COLO829 (cell line): ENCODE measurements around the gene ADAMTS14.

Source experiments
- DNase-seq: peaks from one replicate; pipeline ENCODE4 v3.0.0; 2012; ENCODE audit warnings: low spot score

ADAMTS14 gene

DNA sequence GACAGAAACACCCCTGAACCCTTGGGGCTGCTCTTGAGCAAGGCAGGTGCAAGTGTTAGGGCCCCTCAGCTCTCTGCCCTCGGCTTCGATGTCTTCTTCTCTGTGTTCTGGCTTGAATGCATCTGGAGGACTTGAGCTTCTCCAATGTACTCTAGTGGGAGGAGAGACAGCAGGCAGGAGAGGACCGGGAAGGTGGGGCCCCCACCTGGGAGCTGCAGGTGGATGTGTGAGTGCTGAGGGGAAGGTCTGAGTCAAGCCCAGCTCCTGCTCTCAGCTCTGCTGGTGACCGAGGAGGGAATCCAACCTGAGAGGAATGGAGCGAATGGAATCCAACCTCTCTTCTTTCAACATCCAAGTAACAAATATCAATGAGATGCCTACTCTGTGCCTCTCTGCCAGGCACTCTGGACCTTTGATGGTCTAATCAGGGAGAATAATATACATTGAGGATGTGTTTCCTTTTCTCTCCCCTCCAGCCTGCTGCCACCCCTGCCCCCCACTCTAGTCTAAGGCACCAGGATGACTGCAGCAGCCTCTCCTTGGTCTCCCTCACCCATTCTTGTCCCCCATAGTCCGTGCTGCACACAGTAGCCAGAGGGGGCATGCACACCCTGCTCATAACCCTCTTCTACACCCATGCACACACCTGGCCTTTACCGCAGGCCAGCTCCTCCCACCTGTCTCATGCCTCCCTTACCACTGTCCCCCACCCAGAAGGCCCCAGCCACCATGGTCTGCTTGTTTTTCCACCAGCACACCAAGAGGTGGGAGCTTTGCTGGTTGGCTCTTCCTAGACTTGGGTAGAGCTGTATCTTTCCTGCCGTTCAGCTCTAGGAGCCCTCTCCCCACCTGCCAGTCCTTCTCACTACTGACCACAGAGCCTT, 99.2 kb downstream of the ADAMTS14 start:
- no peak for DNase-seq

DNA sequence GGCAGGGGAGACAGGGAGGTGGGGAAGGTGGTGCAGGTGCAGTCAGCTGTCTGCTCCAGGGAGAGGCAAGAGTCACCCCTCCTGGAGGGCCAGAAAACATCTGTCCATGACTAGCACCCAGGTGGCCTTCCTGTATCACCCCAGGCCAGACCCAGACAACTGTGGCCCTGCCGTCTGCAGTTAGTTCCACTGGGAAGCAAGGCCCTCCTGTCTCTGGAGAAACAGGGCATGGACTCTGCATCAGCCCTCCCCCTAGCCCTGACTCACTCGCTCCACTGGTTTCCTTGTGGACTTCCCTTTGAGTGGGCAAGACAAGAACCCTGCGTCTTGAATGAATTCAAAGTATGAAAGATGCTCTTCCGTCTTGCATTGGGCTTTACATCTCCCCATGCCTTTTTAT, 100.3 kb downstream of the ADAMTS14 start:
- DNase-seq, result no peak

GRCh38 chr10:70773461-70773860, 101.2 kb downstream of the ADAMTS14 start:
- no peak for DNase-seq

DNA sequence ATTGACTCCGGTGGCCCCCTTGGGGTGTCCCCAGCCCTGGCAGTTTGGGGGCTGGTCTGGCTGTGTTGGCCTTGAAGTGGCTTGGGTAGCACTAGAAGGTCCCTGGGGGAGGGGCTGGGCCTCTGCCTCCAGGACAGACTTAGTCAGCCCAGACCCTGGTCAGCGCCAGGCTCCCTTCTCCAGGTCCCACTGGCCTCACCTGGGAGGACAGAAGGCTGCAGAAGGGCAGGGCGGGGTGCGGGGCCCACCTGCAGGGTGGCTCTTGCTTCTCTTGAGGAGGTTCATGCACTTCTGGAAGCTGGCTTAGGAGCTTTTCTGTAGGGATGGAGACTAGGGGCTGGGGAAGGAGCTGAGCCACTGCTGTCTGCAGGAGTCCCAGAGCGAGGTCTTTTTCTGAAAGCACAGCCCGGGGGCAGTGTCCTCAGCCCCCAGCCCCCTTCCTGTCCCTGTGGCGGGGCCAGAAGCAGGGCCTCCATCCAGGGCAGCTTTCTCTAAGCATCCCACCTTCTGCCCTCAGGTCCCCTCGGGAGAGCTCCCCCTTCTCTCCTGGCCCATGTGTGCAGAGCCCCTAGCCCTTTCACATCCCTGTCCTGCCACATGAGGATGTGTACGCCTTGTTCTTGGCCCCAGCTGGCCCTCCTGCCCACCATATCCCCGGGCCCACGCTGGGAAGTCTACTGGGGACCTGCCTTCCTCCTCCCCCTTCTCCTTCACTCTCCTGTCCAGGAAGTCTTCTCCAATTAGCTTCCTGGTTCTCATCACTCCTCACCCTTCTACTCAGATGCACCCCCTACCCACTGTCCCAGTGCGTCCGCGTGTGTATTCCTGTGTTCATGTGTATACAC, 101.9 kb downstream of the ADAMTS14 start:
- DNase-seq, result no peak

GRCh38 chr10:70774810-70775678, 102.7 kb downstream of the ADAMTS14 start:
- DNase-seq, result no peak

DNA sequence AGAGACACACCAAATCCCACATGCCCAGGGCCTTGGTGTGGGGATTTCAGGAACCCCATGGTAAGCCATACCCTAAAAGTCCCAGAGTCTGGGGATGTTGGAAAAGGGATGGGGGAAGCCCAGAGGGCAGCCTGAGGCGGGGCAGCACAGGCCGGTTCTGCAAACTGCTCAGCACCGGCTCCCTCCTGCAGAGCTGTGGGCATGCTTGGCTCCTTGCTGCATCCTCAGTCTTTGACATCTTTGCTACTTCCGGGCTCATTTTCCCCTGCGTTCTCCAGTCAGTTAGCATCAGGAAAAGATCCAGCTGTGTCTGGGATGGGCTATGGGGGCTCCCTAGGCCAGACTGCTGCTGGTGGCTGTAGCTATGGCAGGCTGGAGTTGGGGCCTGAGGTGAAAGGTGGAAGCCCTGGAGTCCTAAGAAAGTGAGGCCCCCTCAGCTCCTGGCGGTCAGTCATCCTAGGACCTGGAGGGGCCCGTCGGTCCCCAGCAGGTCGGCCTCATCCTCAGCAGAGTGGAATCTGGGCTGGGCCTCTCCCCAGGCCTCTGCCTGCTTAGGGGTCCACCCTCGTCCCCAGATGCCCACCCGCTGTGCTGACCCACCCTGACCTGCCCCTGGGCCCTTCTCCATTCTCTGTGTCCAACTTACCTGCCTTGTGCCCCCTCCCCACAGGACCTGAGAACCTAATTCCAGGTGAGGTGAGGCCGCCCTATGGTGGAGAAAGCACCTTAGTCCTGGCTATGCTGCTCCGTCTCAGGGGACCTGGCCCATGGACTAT, 103.6 kb downstream of the ADAMTS14 start:
- DNase-seq, result no peak

DNA sequence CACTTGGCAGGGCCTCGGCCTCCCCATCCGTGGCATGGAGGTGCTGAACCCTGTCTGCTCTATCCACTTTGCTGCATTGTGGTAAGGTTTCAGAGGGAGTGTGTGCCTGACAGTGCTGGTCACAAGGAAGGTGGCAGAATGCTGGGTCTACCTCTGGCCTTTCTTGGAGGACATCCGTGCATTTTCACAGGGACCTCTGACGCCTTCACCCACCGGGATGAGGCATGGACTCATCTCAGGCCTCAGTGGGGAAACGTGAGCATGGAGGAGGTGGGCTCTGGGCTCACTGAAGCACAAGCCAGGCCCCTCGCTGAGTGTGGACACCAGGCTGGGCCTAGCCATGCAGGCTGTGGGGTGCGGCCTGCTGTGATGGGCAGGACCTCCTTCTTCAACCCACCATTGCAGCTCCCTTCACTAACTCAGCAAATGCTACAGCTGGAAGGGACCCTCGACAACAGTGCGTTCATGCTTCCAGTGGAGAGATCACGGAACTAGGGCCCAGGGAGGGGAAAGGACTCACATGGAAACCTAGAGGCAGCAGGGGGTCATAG, 104.2 kb downstream of the ADAMTS14 start:
- DNase-seq, result no peak

GRCh38 chr10:70777063-70777875, 105.0 kb downstream of the ADAMTS14 start:
- no peak for DNase-seq

DNA sequence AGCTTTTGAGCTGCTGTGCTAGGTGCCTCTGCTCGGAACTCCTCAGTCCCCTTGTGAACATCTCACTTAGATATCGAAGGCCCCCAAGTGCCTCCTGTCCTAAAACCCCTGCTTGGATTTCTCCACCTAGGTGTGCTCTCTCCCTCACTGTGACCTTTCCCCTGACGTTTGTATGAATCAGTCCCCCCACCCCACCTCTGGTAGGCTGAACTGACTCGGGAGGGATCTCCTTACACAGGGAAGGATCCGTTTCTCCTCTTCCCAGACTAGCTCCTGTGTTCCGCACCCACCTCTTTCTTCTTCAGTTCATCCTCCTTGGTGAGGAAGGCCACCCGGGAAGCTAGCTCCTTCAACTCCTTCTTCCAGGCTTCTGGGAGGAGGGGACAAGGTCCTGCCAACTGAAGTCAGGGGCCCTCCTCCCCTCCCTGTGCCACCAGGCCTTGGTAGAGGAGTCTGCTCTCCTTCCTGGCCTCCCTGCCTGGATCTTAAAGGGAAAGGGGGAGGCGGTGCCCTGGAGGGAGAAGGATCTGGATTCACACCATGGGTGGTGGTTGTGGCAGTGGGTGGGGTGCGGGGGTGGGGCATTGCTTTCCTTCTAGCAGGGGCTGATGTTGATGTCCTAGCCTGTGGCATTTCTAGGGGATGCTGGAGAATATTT, 106.1 kb downstream of the ADAMTS14 start:
- no peak for DNase-seq

- DNase-seq, result no peak
Measured at GRCh38 chr10:70779088-70779487, 106.8 kb downstream of the ADAMTS14 start.

DNA sequence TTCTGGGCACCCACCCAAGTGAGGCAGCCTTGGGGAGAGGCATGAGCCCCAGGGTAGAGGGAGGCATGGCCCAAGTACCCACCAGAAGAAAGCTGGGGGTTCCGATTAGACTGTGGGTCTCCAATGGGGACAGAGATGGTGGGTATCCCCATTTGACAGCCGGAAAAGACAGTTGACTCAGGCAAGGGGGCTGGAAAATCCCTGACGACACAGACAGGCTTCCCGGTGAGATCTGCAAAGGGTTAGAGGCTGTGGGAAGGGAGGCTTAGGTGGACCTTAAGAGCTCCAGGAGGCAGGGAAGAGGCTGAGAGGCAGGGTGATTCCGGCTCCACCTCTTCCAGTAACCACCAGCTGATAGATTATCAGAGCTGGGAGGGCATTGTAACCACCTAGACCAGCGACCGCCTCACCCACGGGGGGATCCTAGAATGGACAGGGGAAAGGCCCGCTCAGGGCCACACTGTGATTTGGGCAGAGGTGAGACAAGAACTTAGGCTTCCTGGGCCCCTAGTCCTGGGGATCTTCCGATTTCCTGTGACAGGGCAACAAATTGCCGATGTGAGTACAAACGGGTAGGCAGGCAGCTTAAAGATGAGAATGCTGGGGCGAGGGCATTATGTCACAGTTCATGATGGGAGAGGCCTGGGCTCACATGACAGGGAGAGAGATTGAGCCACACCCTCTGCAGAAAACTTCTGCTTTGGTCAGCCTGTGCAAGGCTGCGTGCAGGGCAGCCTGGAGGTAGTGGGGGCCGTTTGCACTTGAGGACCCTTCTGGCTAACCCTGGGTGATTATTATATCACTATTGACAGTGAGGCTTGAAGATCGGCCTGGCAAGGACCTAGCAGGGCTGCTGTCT, 107.4 kb downstream of the ADAMTS14 start:
- DNase-seq, result no peak

- no peak for DNase-seq
Measured at GRCh38 chr10:70780370-70780760, 108.1 kb downstream of the ADAMTS14 start.

- DNase-seq, result no peak
Measured at GRCh38 chr10:70780772-70781171, 108.5 kb downstream of the ADAMTS14 start.

DNA sequence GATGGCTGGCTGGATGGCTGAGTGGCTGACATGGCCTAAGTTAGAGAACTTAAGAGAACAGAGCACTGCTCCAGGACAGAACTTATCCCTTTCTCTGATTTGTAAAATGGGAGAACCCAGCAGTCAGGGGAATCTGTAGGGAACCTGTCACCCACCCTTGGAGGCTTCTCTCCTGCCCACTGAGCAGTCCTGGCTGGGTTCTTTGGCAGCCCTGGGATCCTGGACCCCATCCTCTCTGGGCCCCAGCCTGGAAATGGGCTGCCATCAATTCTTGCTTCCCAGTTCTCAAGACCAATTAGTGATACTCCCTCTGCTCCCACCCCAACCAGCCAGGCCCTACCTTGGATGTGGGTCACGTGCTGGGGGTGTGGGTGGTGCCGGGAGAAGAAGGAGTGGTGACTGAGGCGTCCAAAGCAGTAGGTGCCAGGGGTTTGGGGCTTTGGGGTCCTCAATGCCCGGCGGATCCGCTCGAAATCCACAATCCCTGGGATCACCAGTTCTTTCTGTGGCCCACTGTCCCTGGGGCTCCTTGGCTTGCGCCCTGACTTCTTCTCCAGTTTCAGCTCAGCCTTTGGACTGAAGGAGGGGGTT, 109.2 kb downstream of the ADAMTS14 start:
- DNase-seq, result no peak

- no peak for DNase-seq
Measured at GRCh38 chr10:70782086-70782745, 109.9 kb downstream of the ADAMTS14 start.

DNA sequence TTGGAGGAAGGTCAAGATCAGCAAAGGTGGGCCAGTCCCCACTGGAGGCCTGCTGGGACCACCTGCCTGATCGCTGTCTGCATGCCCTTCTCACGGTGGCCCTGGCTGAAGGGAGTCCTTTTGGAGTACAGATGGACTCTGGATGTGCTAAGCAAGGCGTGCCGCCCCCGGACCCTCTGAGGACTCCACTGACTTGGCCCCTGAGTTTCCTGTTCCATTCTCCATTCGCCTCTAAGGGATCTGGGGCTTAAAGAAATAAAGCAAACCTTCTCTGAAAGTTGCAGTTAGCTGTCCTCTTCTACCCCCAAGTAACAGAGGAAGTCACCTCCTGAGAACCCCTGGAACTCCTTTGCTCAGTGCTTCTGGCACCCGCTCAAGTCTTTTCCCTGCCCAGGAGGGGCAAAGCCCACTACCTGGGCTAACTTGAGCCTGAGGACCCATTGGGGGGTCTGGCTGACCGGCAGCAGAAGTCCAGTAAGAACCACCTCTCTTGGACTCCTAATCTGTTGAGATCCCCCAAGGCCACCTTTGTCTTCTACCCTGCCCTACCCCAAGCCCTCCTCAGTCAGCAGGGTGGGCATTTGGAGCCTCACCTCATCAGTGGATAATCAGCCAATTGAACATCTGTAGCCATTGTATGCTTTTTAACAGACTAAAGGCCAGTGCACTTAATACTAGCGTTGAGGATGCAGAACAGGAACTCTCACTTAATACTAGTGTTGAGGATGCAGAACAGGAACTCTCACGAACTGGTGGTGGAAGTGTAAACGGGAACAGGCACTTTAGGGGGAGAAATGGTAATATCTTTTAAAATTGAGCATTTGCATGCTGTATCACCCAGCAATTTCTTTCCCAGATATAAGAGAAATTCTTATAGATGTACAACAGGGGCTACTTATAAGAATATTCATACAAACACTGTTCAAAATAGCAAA, 110.7 kb downstream of the ADAMTS14 start:
- no peak for DNase-seq

DNA sequence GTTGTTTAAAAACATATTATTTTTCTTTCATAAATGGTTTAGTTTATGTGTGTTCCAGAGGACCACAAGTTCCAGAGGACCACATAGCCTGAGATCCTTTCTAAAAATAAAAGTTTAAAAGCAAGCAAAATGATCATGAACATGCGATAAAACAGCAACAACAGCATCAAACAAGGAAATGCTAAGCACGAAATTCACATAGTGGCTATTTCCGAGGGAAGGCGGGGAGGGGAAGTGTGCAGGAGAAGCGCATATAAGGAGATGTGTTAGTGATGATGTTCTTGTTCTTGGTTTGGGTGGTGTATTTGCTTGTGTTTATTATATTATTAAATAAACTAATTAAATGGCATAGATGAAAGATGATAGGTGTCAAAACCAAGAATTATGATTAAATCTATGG, 111.7 kb downstream of the ADAMTS14 start:
- no peak for DNase-seq
